Measurements from ENCODE around the gene IL17RD.

The IL17RD gene

GRCh38 chr3:57133157-57133556 lies 32.0 kb downstream of the IL17RD start:
- H3K27ac ChIP-seq: no peak overlapping the region

GRCh38 chr3:57132674-57133073 lies 32.5 kb downstream of the IL17RD start:
- H3K27ac ChIP-seq: no peak overlapping the region
- DNase-seq (ENCODE audit: low read depth, low spot score): no peak

More at GRCh38 chr3:57133157-57133556, 32.0 kb downstream of the IL17RD start:
- no peak for DNase-seq (ENCODE audit: low read depth, low spot score)

GRCh38 chr3:57131210-57131588 lies 34.0 kb downstream of the IL17RD start:
- H3K27ac ChIP-seq: no peak overlapping the region
- DNase-seq (ENCODE audit: low read depth, low spot score): no peak

GRCh38 chr3:57130571-57131209 lies 34.5 kb downstream of the IL17RD start:
- no peak overlapping the region for H3K27ac ChIP-seq
- no peak for DNase-seq (ENCODE audit: low read depth, low spot score)

GRCh38 chr3:57128826-57129667 lies 36.1 kb downstream of the IL17RD start:
- no peak overlapping the region for H3K27ac ChIP-seq
- DNase-seq (ENCODE audit: low read depth, low spot score): no peak

GRCh38 chr3:57127891-57128518 lies 37.1 kb downstream of the IL17RD start:
- DNase-seq (ENCODE audit: low read depth, low spot score): no peak
- no peak overlapping the region for H3K27ac ChIP-seq

- H3K27ac ChIP-seq: no peak overlapping the region
- no peak for DNase-seq (ENCODE audit: low read depth, low spot score)
These were observed 38.9 kb downstream of the IL17RD start for GRCh38 chr3:57126244-57126643.

- H3K27ac ChIP-seq: no peak overlapping the region
- no peak for DNase-seq (ENCODE audit: low read depth, low spot score)
These were observed 44.5 kb downstream of the IL17RD start for GRCh38 chr3:57120451-57121174.

GRCh38 chr3:57120040-57120439 lies 45.1 kb downstream of the IL17RD start:
- H3K27ac ChIP-seq: no peak overlapping the region
- no peak for DNase-seq (ENCODE audit: low read depth, low spot score)

GRCh38 chr3:57118254-57118653 lies 46.9 kb downstream of the IL17RD start:
- no peak overlapping the region for H3K27ac ChIP-seq
- no peak for DNase-seq (ENCODE audit: low read depth, low spot score)

GRCh38 chr3:57116501-57116900 lies 48.7 kb downstream of the IL17RD start:
- H3K27ac ChIP-seq: no peak overlapping the region
- DNase-seq (ENCODE audit: low read depth, low spot score): no peak

- H3K27ac ChIP-seq: no peak overlapping the region
- no peak for DNase-seq (ENCODE audit: low read depth, low spot score)
These were observed 52.9 kb downstream of the IL17RD start for GRCh38 chr3:57112206-57112605.

- DNase-seq (ENCODE audit: low read depth, low spot score): no peak
- H3K27ac ChIP-seq: no peak overlapping the region
These were observed 54.4 kb downstream of the IL17RD start for GRCh38 chr3:57110798-57111197.

- no peak for DNase-seq (ENCODE audit: low read depth, low spot score)
- no peak overlapping the region for H3K27ac ChIP-seq
These were observed 54.9 kb downstream of the IL17RD start for GRCh38 chr3:57110214-57110613.

GRCh38 chr3:57109437-57110199 lies 55.5 kb downstream of the IL17RD start:
- DNase-seq (ENCODE audit: low read depth, low spot score): no peak
- H3K27ac ChIP-seq: no peak overlapping the region

- DNase-seq (ENCODE audit: low read depth, low spot score): no peak
- no peak overlapping the region for H3K27ac ChIP-seq
These were observed 56.5 kb downstream of the IL17RD start for GRCh38 chr3:57108684-57109083.

GRCh38 chr3:57105585-57105984 lies 59.6 kb downstream of the IL17RD start:
- no peak overlapping the region for H3K27ac ChIP-seq
- DNase-seq (ENCODE audit: low read depth, low spot score): no peak

GRCh38 chr3:57100046-57100695 lies 65.0 kb downstream of the IL17RD start:
- no peak for DNase-seq (ENCODE audit: low read depth, low spot score)
- no peak overlapping the region for H3K27ac ChIP-seq

Measured in epithelial cell of prostate (primary cell).